H1 (cell line): Measurements from ENCODE around the gene HOXB13. TPM values are rescaled to one million over a fixed set of nuclear protein-coding genes. Genes with fewer than 3 reads are reported as not detected.

ENCODE experiments used
- EGR1 ChIP-seq: IDR thresholded peaks from 2 replicates; pipeline ENCODE4 v1.6.1; 2011; ENCODE audit warnings: low read depth, low read length, borderline replicate concordance
- JUN ChIP-seq: IDR thresholded peaks from 2 replicates; pipeline ENCODE4 v1.6.1; 2011; ENCODE audit warnings: low read depth, mild to moderate bottlenecking, improper control_type of control experiment, low read length
- KDM1A ChIP-seq: fragments of 200-600, 300-600 bp; sonication (generic); IDR thresholded peaks from 2 replicates; pipeline ENCODE4 v1.7.1; 2016; ENCODE audit warnings: mild to moderate bottlenecking, low read length, borderline replicate concordance
- MAFK ChIP-seq: IDR thresholded peaks from 2 replicates; pipeline ENCODE4 v1.6.1; 2012; ENCODE audit warnings: low read depth, mild to moderate bottlenecking, improper control_type of control experiment, low read length
- NANOG ChIP-seq: IDR thresholded peaks from 2 replicates; pipeline ENCODE4 v1.6.1; 2011; ENCODE audit warnings: low read length, low read depth, mild to moderate bottlenecking, inconsistent platforms; ENCODE audit not compliant: insufficient read depth, poor library complexity, severe bottlenecking
- RAD21 ChIP-seq, 2 experiments: IDR thresholded peaks in 1 of 2; conservative IDR thresholded peaks in 1 of 2; 2 replicates each; pipeline ENCODE4 v1.6.1; 2011; ENCODE audit warnings: low read depth in 2 of 2, low read length in 2 of 2, improper control_type of control experiment in 1 of 2, inconsistent platforms in 1 of 2, mild to moderate bottlenecking in 1 of 2, moderate library complexity in 1 of 2
- polyA plus RNA-seq, 7 experiments: library from polyadenylated mRNA; depleted of rRNA in 3 of 7; stranded (reverse) in 5 of 7; unstranded in 2 of 7; fragments of >200 nt in 5 of 7; fragments of 200-250 nt in 2 of 7; gene quantifications; 1 replicate in 5 of 7; 2 replicates in 1 of 7; 4 replicates in 1 of 7; pipeline versions ENCODE4 v1.2.1 to v1.2.3, GENCODE V29; 2011 to 2013; ENCODE audit warnings: missing spikeins in 2 of 7, mixed read lengths in 2 of 7
- total RNA-seq: library from RNA; stranded (reverse); fragmentation: NEBNext Ultra II Directional; extraction: Animal tissue kit (Norgen Biotek cat#: 25700); gene quantifications from 2 replicates; pipeline ENCODE4 v1.2.1, GENCODE V29; 2021
- TF ChIP-seq, protein P1 (sequence below): fragments of 300-600 bp; sonication (generic); IDR thresholded peaks from 2 replicates; pipeline ENCODE4 v1.7.1; 2012; ENCODE audit warnings: low read length, moderate library complexity, mild to moderate bottlenecking, inconsistent platforms; ENCODE audit not compliant: insufficient replicate concordance

HOXB13 gene
- total and polyA plus RNA-seq, 2 of the 8 experiments (the other 6 are each of a cell fraction or from before 2014, with no cell fraction given) = not detected

DNA sequence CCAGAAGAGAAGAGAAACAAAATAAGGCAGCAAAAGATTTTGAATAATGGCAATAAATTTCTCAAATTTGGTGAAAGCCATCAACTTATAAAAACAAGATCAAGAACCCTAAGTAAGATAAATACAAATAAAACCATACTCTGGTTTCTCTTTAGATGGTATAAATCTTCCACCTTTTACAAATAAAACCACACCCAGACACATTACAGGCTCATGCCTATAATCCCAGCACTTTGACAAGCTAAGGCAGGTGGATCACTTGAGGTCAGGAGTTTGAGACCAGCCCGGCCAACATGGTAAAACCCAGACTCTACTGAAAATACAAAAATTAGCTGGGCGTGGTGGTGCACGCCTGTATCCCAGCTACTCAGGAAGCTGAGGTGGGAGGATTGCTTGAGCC is 44.7 kb upstream of the HOXB13 start (continued):
- TF ChIP-seq, protein P1, sequence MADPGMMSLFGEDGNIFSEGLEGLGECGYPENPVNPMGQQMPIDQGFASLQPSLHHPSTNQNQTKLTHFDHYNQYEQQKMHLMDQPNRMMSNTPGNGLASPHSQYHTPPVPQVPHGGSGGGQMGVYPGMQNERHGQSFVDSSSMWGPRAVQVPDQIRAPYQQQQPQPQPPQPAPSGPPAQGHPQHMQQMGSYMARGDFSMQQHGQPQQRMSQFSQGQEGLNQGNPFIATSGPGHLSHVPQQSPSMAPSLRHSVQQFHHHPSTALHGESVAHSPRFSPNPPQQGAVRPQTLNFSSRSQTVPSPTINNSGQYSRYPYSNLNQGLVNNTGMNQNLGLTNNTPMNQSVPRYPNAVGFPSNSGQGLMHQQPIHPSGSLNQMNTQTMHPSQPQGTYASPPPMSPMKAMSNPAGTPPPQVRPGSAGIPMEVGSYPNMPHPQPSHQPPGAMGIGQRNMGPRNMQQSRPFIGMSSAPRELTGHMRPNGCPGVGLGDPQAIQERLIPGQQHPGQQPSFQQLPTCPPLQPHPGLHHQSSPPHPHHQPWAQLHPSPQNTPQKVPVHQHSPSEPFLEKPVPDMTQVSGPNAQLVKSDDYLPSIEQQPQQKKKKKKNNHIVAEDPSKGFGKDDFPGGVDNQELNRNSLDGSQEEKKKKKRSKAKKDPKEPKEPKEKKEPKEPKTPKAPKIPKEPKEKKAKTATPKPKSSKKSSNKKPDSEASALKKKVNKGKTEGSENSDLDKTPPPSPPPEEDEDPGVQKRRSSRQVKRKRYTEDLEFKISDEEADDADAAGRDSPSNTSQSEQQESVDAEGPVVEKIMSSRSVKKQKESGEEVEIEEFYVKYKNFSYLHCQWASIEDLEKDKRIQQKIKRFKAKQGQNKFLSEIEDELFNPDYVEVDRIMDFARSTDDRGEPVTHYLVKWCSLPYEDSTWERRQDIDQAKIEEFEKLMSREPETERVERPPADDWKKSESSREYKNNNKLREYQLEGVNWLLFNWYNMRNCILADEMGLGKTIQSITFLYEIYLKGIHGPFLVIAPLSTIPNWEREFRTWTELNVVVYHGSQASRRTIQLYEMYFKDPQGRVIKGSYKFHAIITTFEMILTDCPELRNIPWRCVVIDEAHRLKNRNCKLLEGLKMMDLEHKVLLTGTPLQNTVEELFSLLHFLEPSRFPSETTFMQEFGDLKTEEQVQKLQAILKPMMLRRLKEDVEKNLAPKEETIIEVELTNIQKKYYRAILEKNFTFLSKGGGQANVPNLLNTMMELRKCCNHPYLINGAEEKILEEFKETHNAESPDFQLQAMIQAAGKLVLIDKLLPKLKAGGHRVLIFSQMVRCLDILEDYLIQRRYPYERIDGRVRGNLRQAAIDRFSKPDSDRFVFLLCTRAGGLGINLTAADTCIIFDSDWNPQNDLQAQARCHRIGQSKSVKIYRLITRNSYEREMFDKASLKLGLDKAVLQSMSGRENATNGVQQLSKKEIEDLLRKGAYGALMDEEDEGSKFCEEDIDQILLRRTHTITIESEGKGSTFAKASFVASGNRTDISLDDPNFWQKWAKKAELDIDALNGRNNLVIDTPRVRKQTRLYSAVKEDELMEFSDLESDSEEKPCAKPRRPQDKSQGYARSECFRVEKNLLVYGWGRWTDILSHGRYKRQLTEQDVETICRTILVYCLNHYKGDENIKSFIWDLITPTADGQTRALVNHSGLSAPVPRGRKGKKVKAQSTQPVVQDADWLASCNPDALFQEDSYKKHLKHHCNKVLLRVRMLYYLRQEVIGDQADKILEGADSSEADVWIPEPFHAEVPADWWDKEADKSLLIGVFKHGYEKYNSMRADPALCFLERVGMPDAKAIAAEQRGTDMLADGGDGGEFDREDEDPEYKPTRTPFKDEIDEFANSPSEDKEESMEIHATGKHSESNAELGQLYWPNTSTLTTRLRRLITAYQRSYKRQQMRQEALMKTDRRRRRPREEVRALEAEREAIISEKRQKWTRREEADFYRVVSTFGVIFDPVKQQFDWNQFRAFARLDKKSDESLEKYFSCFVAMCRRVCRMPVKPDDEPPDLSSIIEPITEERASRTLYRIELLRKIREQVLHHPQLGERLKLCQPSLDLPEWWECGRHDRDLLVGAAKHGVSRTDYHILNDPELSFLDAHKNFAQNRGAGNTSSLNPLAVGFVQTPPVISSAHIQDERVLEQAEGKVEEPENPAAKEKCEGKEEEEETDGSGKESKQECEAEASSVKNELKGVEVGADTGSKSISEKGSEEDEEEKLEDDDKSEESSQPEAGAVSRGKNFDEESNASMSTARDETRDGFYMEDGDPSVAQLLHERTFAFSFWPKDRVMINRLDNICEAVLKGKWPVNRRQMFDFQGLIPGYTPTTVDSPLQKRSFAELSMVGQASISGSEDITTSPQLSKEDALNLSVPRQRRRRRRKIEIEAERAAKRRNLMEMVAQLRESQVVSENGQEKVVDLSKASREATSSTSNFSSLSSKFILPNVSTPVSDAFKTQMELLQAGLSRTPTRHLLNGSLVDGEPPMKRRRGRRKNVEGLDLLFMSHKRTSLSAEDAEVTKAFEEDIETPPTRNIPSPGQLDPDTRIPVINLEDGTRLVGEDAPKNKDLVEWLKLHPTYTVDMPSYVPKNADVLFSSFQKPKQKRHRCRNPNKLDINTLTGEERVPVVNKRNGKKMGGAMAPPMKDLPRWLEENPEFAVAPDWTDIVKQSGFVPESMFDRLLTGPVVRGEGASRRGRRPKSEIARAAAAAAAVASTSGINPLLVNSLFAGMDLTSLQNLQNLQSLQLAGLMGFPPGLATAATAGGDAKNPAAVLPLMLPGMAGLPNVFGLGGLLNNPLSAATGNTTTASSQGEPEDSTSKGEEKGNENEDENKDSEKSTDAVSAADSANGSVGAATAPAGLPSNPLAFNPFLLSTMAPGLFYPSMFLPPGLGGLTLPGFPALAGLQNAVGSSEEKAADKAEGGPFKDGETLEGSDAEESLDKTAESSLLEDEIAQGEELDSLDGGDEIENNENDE = no peak
- no peak for TF ChIP-seq EGR1
- TF ChIP-seq RAD21 (IDR thresholded peaks at IDR 0.05 in 1 of 2, conservative IDR thresholded peaks at IDR 0.05 in 1 of 2; ENCODE audit: low read depth in 2 of 2, low read length in 2 of 2) = no peak
- TF ChIP-seq MAFK = no peak
- TF ChIP-seq JUN = no peak
- TF ChIP-seq KDM1A = no peak
- no peak for TF ChIP-seq NANOG
